Measurements from ENCODE around the gene LCE1D.

The LCE1D gene, protein sequence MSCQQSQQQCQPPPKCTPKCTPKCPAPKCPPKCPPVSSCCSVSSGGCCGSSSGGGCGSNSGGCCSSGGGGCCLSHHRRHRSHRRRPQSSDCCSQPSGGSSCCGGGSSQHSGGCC

DNA sequence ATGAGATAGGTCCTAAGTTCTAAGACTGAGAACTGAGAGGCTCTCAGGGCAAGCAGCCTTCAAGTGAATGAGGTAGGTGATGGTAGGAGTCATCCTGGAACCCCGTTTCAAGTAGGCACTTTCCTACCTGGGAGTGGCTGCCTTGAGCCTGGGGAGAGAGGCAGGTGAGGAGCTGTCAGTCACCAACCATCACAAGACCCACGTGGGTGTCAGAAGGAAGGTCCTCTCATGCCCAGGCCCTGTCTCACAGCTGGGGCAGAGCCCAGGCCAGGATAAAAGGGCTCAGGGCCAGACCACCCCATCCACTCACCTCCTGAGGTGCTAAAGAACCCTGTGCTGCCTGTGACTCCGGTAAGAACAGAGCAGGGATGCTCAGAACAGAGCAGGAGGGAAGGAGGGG, at the start of gene LCE1D:
TSS of gene LCE1D (plus strand) at position 301 of the 400 bp plus-strand sequence. CDS start 1,074 bp downstream, outside the sequence.
- no peak for DNase-seq (ENCODE audit: low spot score)

DNA sequence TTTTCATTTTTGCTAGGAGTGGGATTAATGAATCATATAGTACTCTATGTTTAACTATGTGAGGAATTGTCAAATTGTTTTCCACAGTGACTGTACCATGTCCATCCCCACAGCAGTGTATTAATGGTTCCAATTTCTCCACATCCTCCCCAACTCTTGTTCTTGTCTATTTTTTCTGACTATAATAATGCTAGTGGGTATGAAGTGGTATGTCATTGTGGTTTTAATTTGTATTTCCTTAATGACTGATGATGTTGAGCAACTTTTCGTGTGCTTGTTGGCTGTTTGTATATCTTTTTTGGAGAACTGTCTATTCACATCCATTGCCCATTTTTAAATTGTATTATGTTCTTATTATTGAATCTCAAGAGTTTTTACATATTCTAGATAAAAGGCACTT, 48.7 kb upstream of the LCE1D start:
- DNase-seq (ENCODE audit: low spot score), result no peak

DNA sequence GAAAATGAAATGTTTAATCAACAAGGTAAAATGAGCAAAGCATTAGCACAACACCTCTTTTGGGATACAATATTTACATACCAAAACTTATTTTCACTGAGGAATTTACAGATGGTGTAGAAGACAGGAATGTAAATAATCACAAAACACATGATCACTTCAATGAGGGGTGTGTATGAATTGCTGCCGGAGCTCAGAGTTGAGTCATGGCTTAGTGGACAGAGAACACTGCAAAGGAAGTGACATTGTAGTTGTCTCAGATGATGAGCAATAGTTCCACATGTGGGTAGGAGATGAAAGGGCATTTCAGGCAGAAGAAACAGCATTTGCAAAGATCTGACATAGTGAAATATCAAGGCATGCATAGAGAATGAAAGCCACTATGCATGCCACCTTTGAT, 44.3 kb upstream of the LCE1D start:
- no peak for DNase-seq (ENCODE audit: low spot score)

DNA sequence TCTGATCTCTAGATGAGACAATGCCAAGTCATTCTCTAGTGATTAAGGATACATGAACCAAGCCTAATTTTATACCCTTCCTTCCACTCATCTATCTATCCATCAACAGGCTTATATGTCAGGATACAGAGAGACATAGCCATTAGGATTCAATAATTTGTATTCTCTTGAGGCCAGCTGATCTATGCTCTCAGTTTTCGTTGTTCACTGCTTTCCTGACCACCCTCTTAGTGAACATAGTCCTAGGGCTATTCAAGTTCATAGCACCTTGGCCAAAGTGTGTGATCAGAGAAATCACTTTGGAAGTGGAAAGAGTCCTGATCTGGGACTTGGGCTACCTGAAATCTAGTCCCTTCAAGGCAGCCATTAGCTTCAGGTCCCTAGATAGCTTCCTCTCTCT, 42.9 kb upstream of the LCE1D start:
- DNase-seq (ENCODE audit: low spot score), result no peak

DNA sequence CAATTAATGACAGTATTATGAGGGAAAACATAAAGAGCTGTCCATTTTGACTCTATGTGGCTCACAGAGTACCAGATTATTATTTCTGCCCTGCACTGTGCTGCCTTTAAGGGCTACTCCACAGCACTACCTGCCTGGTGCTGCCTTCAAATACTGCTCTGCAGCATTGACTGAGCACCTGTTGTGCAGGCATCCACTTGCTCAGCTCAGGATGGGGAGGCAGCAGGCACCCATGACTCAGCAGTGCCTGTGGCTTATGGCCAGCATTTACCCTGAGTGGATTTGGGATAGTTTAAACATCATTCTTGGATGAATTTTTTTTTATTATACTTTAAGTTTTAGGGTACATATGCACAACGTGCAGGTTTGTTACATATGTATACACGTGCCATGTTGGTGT, 39.6 kb upstream of the LCE1D start:
- DNase-seq (ENCODE audit: low spot score), result no peak

DNA sequence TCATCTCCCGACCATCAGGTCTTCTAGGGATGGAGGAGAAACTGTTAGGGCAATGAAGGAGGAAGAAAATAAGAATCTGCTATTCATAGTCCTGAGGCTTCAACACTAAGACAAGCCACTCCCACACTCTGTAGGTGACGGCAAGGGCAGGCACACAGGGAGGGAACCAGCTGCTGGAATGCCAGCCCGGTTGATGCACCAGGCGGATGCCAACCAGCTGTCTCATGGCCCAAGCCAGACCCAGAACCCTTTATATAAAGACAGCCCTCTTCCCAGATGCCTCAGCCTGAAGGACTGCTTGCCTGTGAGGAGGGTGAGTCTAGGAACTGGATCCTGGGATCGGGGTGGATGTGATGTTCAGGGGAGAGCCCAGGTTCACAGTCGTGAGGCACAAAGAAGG, 38.8 kb upstream of the LCE1D start, which contains the start of gene KPRP:
TSS of gene KPRP (plus strand) at position 279 of the 400 bp plus-strand sequence. CDS start 1,564 bp downstream, outside the sequence.
- no peak for DNase-seq (ENCODE audit: low spot score)

DNA sequence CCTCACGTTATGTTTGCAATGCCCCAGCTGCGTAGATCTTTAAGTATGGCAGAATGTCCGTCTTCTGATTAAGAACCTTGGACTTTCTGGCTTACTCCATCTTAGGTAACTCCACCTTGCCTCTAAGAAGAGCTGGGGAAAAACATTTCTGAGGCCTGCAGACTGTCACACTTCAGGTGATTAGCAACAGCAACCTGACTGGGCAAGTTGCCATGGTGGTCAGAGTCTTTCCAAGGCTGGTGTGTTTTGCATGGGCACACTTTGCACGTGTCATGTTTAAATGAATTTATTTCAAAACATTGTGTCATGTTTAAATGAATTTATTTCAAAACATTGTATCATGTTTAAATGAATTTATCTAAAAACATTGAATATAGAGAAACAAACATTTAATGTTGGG, 37.9 kb upstream of the LCE1D start:
- DNase-seq (ENCODE audit: low spot score), result no peak

DNA sequence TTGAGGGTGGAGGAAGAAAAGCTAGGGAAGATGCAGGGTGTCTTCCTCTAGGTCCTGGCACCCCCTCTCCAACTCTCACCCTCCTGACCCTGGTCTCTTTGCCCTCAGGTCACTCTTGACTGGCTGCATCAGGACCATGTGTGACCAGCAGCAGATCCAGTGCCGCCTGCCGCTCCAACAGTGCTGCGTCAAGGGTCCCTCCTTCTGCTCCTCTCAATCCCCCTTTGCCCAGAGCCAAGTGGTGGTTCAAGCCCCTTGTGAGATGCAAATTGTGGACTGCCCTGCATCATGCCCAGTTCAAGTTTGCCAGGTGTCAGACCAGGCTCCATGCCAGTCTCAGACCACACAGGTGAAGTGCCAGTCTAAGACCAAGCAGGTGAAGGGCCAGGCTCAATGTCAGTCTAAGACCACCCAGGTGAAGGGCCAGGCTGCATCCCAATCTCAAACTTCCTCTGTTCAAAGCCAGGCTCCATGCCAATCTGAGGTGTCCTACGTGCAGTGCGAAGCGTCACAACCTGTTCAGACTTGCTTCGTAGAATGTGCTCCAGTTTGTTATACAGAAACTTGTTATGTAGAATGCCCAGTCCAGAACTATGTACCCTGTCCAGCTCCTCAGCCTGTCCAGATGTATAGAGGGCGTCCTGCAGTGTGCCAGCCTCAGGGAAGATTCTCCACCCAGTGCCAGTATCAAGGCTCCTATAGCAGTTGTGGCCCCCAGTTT, 36.9 kb upstream of the LCE1D start:
- no peak for DNase-seq (ENCODE audit: low spot score)

DNA sequence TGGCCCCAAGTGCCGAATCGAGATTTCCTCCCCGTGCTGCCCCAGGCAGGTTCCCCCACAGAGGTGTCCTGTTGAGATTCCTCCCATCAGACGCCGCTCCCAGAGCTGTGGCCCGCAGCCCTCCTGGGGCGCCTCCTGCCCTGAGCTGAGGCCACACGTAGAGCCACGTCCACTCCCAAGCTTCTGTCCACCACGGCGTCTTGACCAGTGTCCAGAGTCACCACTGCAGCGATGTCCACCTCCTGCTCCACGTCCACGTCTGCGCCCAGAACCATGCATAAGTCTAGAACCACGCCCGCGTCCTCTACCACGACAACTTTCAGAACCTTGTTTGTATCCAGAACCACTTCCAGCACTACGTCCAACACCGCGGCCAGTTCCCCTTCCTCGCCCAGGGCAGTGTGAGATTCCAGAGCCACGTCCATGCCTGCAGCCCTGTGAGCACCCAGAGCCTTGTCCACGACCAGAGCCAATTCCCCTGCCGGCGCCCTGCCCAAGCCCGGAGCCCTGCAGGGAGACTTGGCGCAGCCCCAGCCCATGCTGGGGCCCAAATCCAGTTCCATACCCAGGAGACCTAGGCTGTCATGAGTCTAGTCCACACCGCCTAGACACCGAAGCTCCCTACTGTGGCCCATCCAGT, 35.9 kb upstream of the LCE1D start:
- DNase-seq (ENCODE audit: low spot score), result no peak

DNA sequence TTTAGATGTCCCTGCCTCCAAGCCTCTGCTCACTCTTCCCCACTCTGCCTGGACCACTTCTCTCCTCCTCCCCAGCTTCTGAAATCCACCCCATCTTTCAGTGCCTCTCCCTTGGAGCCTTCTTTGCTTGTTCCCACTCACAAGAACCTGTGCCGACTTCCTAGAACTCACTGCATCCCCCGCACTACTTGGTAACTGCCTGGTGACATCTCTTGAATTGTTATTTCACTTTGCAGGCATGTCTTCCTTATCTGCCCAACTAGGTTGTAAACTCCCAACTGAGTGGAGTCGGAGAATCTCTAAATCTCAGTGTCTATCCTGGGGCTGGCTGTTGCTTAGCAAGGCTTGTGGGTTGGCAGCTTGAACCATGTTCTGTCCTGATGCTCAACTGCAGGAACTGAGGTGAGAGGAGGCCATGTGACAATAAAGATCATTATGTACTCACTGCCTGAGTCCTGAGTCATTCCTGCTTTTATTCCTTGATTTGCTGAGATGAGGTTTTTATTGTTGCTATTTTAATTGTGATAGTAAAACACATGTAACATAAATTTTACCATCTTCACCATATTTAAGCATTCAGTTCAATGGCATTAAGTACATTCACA, 34.8 kb upstream of the LCE1D start:
- no peak for DNase-seq (ENCODE audit: low spot score)

DNA sequence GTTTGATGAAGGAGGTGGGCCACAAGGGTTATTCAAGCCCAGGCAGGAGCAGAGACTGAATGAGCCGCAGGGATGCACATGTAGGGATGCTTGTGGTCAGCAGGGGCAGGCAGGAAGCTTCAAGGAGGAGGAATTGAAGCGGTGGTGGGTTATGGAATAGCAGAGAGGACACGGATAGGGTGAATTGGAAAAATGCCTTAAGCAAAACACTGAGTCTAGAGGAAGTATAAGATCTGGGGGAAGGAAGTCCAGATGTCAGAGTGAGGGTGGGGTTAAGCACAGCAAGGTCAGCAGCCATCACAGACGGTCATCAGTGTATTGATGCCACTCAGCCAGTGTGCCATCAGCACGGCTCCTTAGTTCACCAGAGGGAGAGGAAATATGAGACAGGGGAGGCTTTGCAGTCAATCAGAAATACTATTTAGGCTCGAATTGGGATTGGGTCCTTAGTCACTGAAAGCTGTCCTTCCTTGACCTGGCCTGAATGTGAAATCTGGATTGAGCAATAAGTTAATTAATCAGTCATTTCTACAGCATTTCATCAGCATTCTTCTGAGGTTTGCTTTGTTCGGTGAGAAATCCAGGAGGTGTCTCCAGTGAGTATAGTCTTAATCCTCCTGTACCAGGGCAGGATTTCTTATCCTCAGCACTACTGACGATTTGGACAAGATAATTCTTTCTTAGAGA, 27.5 kb upstream of the LCE1D start:
- no peak for DNase-seq (ENCODE audit: low spot score)

DNA sequence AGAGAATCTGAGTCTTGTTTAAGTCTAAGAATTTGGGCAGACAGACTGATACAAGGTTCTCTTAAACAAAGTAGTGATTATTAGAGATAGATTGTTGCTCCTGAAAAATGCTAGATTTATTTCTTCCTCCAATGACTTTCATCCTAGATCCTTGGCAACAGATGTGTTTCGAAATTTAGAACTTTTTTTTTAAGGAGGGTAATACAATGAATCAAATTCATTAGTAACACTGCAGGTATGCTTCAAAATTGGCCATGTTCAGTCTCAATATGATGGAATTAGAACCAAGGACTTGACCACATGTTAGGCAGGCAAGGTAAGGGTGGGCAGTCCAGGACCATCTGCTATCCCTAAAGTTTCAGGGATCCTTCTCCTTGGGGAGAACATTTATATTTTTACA, 26.1 kb upstream of the LCE1D start:
- DNase-seq (ENCODE audit: low spot score), result no peak

DNA sequence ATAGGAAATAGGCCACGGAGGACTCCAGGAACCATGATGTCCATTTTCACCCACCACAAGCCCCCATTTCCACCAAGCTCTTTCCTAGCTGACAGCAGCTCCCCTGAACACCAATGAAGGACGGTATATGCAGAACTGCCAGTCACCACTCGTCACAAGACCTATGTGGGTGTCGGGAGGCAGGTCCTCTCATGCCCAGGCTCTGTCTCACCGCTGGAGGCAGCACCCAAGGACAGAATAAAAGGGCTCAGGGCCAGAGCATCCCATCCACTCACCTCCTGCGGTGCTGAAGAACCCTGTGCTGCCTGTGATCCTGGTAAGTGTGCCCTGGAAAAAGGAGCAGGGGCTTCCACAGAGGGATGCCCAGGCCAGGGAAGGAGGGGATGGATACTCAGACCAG, 21.6 kb upstream of the LCE1D start, which contains the start of gene LCE1F:
TSS of gene LCE1F (plus strand) at position 266 of the 400 bp plus-strand sequence. CDS start 1,232 bp downstream, outside the sequence.
- no peak for DNase-seq (ENCODE audit: low spot score)

DNA sequence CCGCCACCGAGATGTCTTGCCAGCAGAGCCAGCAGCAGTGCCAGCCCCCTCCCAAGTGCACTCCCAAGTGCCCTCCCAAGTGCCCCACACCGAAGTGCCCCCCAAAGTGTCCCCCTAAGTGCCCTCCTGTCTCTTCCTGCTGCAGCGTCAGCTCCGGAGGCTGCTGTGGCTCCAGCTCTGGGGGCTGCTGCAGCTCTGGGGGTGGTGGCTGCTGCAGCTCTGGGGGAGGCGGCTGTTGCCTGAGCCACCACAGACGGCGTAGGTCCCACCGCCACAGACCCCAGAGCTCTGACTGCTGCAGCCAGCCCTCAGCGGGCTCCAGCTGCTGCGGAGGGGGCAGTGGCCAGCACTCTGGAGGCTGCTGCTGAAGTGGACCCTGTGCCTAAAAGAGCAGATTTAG, 20.2 kb upstream of the LCE1D start:
- no peak for DNase-seq (ENCODE audit: low spot score)

DNA sequence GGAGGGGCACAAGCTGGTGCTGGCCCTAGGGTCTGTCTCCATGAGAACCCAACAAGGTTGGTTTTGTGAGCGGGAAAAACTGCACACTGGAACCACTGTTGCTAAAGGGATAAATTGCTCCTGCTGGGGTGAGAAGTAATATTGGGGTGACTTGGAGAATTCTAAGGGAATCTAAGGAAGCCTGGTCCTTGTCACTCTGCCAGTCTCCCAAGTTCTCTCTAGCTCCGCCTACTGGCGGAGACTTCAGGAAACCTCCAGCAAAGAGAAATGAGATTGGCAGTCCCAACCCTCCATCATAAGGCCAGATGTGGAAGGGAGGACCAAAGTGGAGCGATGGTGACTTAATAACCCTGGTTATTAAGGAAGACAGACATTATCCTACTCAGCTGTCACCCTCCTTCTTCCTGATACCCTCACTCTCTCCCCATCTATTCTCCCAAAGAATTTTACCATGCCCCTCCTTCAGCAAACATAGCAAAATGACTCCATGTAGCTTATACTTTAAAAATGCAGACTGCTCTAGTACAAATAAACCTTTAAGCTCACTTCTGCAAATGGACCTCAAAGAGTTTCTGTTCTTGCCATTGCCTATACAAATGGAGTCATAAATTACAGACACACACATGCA, 18.9 kb upstream of the LCE1D start:
- DNase-seq (ENCODE audit: low spot score), result no peak

DNA sequence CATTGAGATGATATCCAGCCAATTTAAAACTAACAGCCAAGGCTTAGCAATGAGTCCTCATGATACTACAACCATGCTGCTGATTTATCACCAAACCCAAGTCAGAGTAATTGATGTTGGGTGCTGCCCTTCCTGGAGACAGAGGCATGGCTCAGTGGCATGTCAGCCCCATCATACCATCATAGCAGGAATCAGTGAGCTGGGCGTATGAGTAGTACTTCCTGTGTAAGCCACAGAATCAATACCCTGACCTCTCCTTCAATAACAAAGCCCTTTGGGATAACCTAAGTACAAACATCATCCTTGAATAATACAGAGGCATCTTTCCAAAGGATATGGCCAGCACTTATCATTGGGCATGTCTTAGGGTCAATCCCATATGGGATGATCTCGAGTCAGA, 13.4 kb upstream of the LCE1D start:
- no peak for DNase-seq (ENCODE audit: low spot score)

DNA sequence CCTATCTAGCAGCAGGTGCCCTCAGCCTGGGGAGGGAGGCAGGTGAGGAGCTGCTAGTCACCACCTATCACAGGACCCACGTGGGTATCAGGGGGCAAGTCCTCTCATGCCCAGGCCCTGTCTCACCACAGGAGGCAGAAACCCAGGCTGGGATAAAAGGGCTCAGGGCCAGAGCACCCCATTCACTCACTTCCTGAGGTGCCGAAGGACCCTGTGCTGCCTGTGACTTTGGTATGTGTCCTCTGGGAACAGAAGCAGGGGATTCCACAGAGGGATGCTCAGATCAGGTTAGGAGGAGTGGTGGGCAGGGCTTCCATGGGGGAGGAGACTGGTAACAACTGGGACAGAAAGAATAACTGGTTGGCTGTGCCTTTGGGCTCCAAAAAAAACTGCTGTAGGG, 10.4 kb upstream of the LCE1D start, which contains the start of gene LCE1E:
TSS of gene LCE1E (plus strand) at position 181 of the 400 bp plus-strand sequence. CDS start 1,043 bp downstream, outside the sequence.
- no peak for DNase-seq (ENCODE audit: low spot score)

DNA sequence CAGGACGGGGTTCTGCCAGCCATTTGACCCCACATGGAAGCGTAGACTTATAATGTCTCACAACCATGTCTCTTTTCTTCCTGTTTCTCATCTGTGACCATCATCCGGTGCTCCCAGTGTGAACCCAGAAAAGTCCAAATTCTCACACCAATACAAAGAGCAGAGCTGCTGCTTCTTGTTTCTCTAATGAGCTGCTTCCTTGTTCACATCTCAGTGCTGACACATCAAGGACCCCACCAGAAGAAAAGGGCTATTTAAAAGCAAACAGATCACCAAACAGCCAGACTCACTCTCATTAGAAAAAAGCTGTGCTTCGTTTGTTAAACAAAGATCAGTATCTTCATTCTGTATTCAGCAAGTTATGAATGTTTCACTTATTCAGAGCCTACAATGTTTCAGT, 835 bp upstream of the LCE1D start:
- DNase-seq (ENCODE audit: low spot score), result no peak

DNA sequence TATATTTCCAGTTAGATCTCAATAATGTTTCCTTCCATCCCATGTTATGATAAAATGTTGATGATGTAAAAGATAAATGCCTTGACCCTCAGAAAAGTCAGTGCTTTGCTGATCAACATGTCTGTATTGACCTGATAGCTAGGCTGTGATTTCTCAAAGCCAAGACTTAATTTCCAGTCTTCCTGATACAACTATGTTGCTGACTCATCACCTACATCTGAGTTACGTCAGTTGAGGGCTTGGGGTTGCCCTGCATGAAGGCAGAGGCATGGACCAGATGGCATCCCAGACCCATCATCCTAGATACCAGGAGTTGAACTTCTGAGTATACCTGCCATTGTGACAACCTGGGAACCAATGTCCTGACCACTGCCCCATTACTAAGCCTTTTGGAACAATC, 4.8 kb downstream of the LCE1D start:
- no peak for DNase-seq (ENCODE audit: low spot score)

DNA sequence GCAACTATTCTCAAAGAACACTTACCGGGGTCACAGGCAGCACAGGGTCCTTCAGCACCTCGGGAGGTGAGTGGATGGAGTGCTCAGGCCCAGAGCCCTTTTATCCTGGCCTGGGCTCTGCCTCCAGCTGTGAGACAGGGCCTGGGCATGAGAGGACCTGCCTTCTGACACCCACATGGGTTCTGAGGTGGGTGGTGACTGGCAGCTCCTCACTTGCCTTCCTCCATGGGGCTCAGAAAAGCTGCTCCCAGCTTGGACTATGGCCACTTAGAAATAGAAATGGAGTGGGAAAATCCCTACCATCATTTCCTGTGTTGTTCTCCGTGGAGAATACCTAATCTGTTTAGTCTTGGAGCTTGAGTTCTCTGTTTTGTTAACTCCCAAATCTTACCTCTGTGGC, 10.1 kb downstream of the LCE1D start, which contains the start of gene LCE1C:
TSS of gene LCE1C (minus strand) at position 76 of the 400 bp plus-strand sequence. CDS start 1,173 bp downstream, outside the sequence.
- no peak for DNase-seq (ENCODE audit: low spot score)

DNA sequence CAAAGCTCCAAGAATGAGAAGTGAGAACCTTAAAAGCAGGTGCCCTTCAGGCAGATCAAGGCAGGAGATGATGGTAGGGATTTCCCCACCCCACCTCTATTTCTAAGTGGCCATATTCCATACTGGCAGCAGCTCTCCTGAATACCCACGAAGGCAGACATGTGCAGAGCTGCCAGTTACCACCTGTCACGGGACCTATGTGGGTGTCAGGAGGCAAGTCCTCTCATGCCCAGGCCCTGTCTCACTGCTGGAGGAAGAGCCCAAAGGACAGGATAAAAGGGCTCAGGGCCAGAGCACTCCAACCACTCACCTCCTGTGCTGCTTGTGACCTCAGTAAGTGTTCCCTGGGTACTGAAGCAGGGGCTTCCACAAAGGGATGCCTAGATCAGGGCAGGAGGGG, 14.5 kb downstream of the LCE1D start:
- no peak for DNase-seq (ENCODE audit: low spot score)

DNA sequence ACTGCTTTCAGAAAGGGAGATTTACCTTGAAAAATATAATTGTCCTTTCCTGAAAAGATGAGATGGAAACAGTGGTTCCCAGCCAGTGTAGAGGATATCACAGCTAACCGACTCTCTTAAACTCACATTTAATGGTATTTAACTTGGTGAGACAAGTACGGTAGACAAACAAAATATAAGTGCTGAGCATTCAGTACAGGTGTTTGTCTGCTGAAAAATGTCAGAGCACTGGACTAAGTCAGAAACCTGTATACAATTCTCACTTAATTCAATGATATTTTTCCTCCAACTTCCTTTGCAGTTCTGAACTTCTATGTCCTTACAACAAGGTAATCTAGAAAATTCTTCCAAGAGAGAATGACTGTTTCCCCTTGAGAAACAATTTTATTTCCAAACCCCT, 15.2 kb downstream of the LCE1D start, which contains the start of gene LCE1B:
TSS of gene LCE1B (plus strand) at position 301 of the 400 bp plus-strand sequence. CDS start 476 bp downstream, outside the sequence.
- DNase-seq (ENCODE audit: low spot score), result no peak
